ENCODE measurements around the gene NPPA. TPM values are rescaled to one million over a fixed set of nuclear protein-coding genes. Genes with fewer than 3 reads are reported as not detected.

NPPA gene
- total RNA-seq, 2 experiments from 2014 or later: not detected

GRCh38 chr1:11797525-11798216, 49.9 kb downstream of the NPPA start:
- H3K4me1 Mint-ChIP-seq (ENCODE audit: low read depth): peaks cover 10% of the 10 kb centered on the region
- peaks cover 44% of the 10 kb centered on the region for H3K36me3 Mint-ChIP-seq (ENCODE audit: low read depth)
- ATAC-seq (no peak), DNase-seq (no peak)
- H3K4me3 Mint-ChIP-seq: no peak overlapping the region
- POLR2A ChIA-PET: interaction anchor here (0.8 to 2.6 kb wide), 3 partner anchors 22 to 112 kb away, joined by 3 to 9 read pairs (median 5); no protein-coding TSS in a partner anchor
- no peaks in the 10 kb centered on the region for H3K27me3 Mint-ChIP-seq (ENCODE audit: low read depth)
- H3K27ac Mint-ChIP-seq: no peak overlapping the region
- no peaks in the 10 kb centered on the region for H3K9me3 Mint-ChIP-seq (ENCODE audit: insufficient read depth)
- CTCF ChIA-PET: interaction anchor here (1.2 kb wide), 1 partner anchor 11 kb away, joined by 3 read pairs; no protein-coding TSS in a partner anchor

DNA sequence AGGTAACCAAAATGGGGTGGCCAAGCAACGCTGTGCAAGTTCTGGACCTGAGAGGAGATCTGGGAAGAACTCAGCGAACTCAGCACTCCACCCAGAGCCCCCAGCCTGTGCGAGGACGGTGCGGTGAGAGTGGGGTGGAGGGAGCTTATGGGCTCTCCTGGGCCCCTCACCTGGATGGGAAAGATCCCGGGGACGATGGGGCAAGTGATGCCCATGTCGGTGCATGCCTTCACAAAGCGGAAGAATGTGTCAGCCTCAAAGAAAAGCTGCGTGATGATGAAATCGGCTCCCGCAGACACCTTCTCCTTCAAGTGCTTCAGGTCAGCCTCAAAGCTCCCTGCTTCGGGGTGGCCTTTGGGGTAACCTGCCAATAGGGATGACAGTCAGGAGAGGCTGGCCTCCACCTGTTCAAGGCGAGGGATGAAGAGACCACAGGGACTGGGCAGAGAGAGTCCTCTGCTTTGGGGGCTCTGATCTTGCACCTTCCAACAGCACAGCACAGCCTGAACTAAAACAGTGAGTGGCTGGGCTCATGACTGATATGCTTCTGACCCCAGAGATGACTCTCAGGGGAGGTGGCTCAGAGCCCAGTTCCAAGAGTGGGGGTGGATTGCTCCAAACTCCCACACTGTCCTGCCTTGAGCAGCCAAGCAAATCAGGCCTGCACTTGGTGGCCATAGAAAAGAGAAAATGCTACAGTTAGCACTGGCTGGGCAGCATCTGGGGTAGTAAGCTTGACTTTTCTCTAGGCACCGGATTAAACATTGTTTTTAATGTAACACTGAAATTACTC, 51.4 kb downstream of the NPPA start:
- Mint-ChIP-seq H3K9me3 (ENCODE audit: insufficient read depth) (no peaks in the 10 kb centered on the region), H3K27me3 (ENCODE audit: low read depth) (no peaks in the 10 kb centered on the region), H3K4me3 (no peak overlapping the region), H3K4me1 (ENCODE audit: low read depth) (no peaks in the 10 kb centered on the region), H3K27ac (no peak overlapping the region), H3K36me3 (ENCODE audit: low read depth) (peaks cover 42% of the 10 kb centered on the region)
- ChIA-PET POLR2A (interaction anchor here (2.6 kb wide), 1 partner anchor 112 kb away, joined by 9 read pairs; no protein-coding TSS in a partner anchor), CTCF (no interaction called here)
- no peak for ATAC-seq
- no peak for DNase-seq

Other genes with a start within 250 kb of the NPPA start
- gene FBXO2, start 193.4 kb downstream of the NPPA start, total RNA-seq: 1 to 10 TPM; 5.6 to 6.0 TPM
- gene FBXO44, start 192.9 kb downstream of the NPPA start, total RNA-seq: 10 to 100 TPM; 39.7 to 42.3 TPM
- gene FBXO6, start 183.6 kb downstream of the NPPA start, total RNA-seq: 10 to 100 TPM; 61.6 to 62.2 TPM
- 100 to 1,000 TPM; 127 to 129 TPM for gene MAD2L2, start 166.6 kb downstream of the NPPA start, total RNA-seq
- gene DRAXIN, start 156.1 kb downstream of the NPPA start, total RNA-seq: 1 to 10 TPM; 7.1 to 7.7 TPM
- gene AGTRAP, start 111.6 kb downstream of the NPPA start, total RNA-seq: 10 to 100 TPM; 82.5 to 84.2 TPM
- gene C1orf167, start 85.6 kb downstream of the NPPA start, total RNA-seq: not detected
- 10 to 100 TPM; 32.4 to 34.6 TPM for gene MTHFR, start 41.8 kb downstream of the NPPA start, total RNA-seq
- 10 to 100 TPM; 19.7 to 20.9 TPM for gene CLCN6, start 41.6 kb downstream of the NPPA start, total RNA-seq
- not detected for gene NPPB, start 11.2 kb upstream of the NPPA start, total RNA-seq
- 10 to 100 TPM; 37.4 to 39.7 TPM for gene KIAA2013, start 78.6 kb upstream of the NPPA start, total RNA-seq
- gene PLOD1, start 86.9 kb upstream of the NPPA start, total RNA-seq: 10 to 100 TPM; 25.0 to 26.1 TPM
- 10 to 100 TPM; 55.1 to 60.4 TPM for gene MFN2, start 132.7 kb upstream of the NPPA start, total RNA-seq
- gene MIIP, start 171.7 kb upstream of the NPPA start, total RNA-seq: 10 to 100 TPM; 34.7 to 37.4 TPM
- under 1 TPM; 0.95 to 0.97 TPM for gene TNFRSF8, start 215.5 kb upstream of the NPPA start, total RNA-seq

All from activated CD8-positive, alpha-beta T cell treated with anti-CD3 and anti-CD28 coated beads, Interleukin-2, amount 10 ng/mL, durations not matched to agents 7 days and 5 days (primary cell).